HEK293 (cell line): ENCODE measurements around the gene FBXO2.

ENCODE experiments used
- CTCF ChIA-PET: fragments of 350-600 bp; formaldehyde crosslinking; extraction: SDS; loops from one replicate; lab custom pipeline; 2021; ENCODE audit warnings: antibody characterized with exemption; lab: Yijun Ruan, JAX
- POLR2A ChIA-PET: fragments of 300-600 bp; formaldehyde crosslinking; extraction: SDS; loops from one replicate; lab custom pipeline; 2020; ENCODE audit warnings: antibody characterized with exemption, inconsistent platforms; lab: Yijun Ruan, JAX
- H3K27ac ChIP-seq: fragments of 200-500 bp; sonication (Bioruptor generic); 2 replicates; pipeline ENCODE4 v1.5.1; 2014; ENCODE audit warnings: low read depth, low read length, control low read depth, inconsistent platforms; ENCODE audit errors: extremely low read depth
- H3K36me3 ChIP-seq, 2 experiments: fragments of 200-500 bp in 1 of 2; sonication (Bioruptor generic) in 1 of 2; 1 replicate in 1 of 2; 2 replicates in 1 of 2; pipeline ENCODE4 v1.5.1; 2014 to 2017; ENCODE audit warnings: inconsistent platforms in 2 of 2, low read length in 2 of 2; ENCODE audit not compliant: control insufficient read depth in 2 of 2, insufficient read depth in 1 of 2
- H3K4me1 ChIP-seq: fragments of 200-500 bp; sonication (Bioruptor generic); 2 replicates; pipeline ENCODE4 v1.5.1; 2014; ENCODE audit warnings: mild to moderate bottlenecking, low read length, inconsistent platforms; ENCODE audit not compliant: control insufficient read depth, insufficient read depth
- H3K4me3 ChIP-seq: 2 replicates; pipeline ENCODE4 v1.5.1; 2011; ENCODE audit warnings: low read depth, mild to moderate bottlenecking, control low read depth, low read length, moderate library complexity
- H3K9me3 ChIP-seq: fragments of 200-500 bp; sonication (Bioruptor generic); 2 replicates; pipeline ENCODE4 v1.5.1; 2014; ENCODE audit warnings: low read depth, low read length, inconsistent platforms; ENCODE audit not compliant: control insufficient read depth, insufficient read depth
- ATF2 ChIP-seq: fragments of 450-650 bp; formaldehyde crosslinking; IDR thresholded peaks from 2 replicates; pipeline ENCODE4 v1.5.1; 2016; ENCODE audit warnings: missing biosample characterization, missing genetic modification characterization, low read depth
- CTCF ChIP-seq: fragments of 450-650 bp; formaldehyde crosslinking; IDR thresholded peaks from 2 replicates; pipeline ENCODE4 v1.5.1; 2016; ENCODE audit warnings: missing biosample characterization, missing genetic modification characterization
- HOXC10 ChIP-seq: sonication (generic); formaldehyde crosslinking; IDR thresholded peaks from 2 replicates; pipeline ENCODE4 v1.8.1; 2023; ENCODE audit warnings: mild to moderate bottlenecking, missing genetic modification reagents
- HOXD13 ChIP-seq: sonication (generic); formaldehyde crosslinking; IDR thresholded peaks from 2 replicates; pipeline ENCODE4 v1.8.0; 2022; ENCODE audit warnings: missing genetic modification reagents, borderline replicate concordance
- KLF1 ChIP-seq: fragments of 450-650 bp; formaldehyde crosslinking; IDR thresholded peaks from 2 replicates; pipeline ENCODE4 v1.5.1; 2016; ENCODE audit warnings: missing biosample characterization, missing genetic modification characterization
- KLF8 ChIP-seq: fragments of 450-650 bp; formaldehyde crosslinking; IDR thresholded peaks from 2 replicates; pipeline ENCODE4 v1.5.1; 2016; ENCODE audit warnings: missing biosample characterization, missing genetic modification characterization
- KLF9 ChIP-seq: fragments of 450-650 bp; formaldehyde crosslinking; IDR thresholded peaks from 2 replicates; pipeline ENCODE4 v1.5.1; 2016; ENCODE audit warnings: missing biosample characterization, missing genetic modification characterization, low read depth
- PBX3 ChIP-seq: sonication (generic); formaldehyde crosslinking; IDR thresholded peaks from 2 replicates; pipeline ENCODE4 v1.8.1; 2022; ENCODE audit warnings: mild to moderate bottlenecking, moderate library complexity, missing genetic modification reagents
- PRDM6 ChIP-seq: fragments of 450-650 bp; formaldehyde crosslinking; IDR thresholded peaks from 2 replicates; pipeline ENCODE4 v1.5.1; 2017; ENCODE audit warnings: missing biosample characterization, missing genetic modification characterization
- SP3 ChIP-seq: fragments of 450-650 bp; formaldehyde crosslinking; IDR thresholded peaks from 2 replicates; pipeline ENCODE4 v1.5.1; 2016; ENCODE audit warnings: missing biosample characterization, missing genetic modification characterization
- TRIM28 ChIP-seq: IDR thresholded peaks from 2 replicates; pipeline ENCODE4 v1.6.1; 2011; ENCODE audit warnings: low read length, control low read depth, borderline replicate concordance
- ZBTB10 ChIP-seq: fragments of 450-650 bp; formaldehyde crosslinking; IDR thresholded peaks from 2 replicates; pipeline ENCODE4 v1.5.1; 2016; ENCODE audit warnings: missing biosample characterization, missing genetic modification characterization
- ZNF121 ChIP-seq: fragments of 450-650 bp; formaldehyde crosslinking; IDR thresholded peaks from 2 replicates; pipeline ENCODE4 v1.5.1; 2016; ENCODE audit warnings: missing biosample characterization, missing genetic modification characterization
- ZNF157 ChIP-seq: fragments of 450-650 bp; formaldehyde crosslinking; IDR thresholded peaks from 2 replicates; pipeline ENCODE4 v1.5.1; 2016; ENCODE audit warnings: missing biosample characterization, missing genetic modification characterization
- ZNF211 ChIP-seq: fragments of 450-650 bp; formaldehyde crosslinking; IDR thresholded peaks from 2 replicates; pipeline ENCODE4 v1.5.1; 2016; ENCODE audit warnings: low read depth, missing biosample characterization, missing genetic modification characterization
- ZNF23 ChIP-seq: fragments of 450-650 bp; formaldehyde crosslinking; IDR thresholded peaks from 2 replicates; pipeline ENCODE4 v1.5.1; 2016; ENCODE audit warnings: missing biosample characterization, missing genetic modification characterization, borderline replicate concordance
- ZNF292 ChIP-seq: fragments of 450-650 bp; formaldehyde crosslinking; IDR thresholded peaks from 2 replicates; pipeline ENCODE4 v1.5.1; 2016; ENCODE audit warnings: low read depth, missing biosample characterization, missing genetic modification characterization, borderline replicate concordance
- ZNF324 ChIP-seq: fragments of 450-650 bp; formaldehyde crosslinking; IDR thresholded peaks from 2 replicates; pipeline ENCODE4 v1.5.1; 2016; ENCODE audit warnings: missing biosample characterization, missing genetic modification characterization
- ZNF449 ChIP-seq: fragments of 450-650 bp; formaldehyde crosslinking; IDR thresholded peaks from 2 replicates; pipeline ENCODE4 v1.5.1; 2017; ENCODE audit warnings: missing biosample characterization, mild to moderate bottlenecking, missing genetic modification characterization, moderate library complexity
- ZNF558 ChIP-seq: fragments of 450-650 bp; formaldehyde crosslinking; IDR thresholded peaks from 2 replicates; pipeline ENCODE4 v1.5.1; 2016; ENCODE audit warnings: missing biosample characterization, missing genetic modification characterization
- ZNF585B ChIP-seq: fragments of 450-650 bp; formaldehyde crosslinking; IDR thresholded peaks from 2 replicates; pipeline ENCODE4 v1.5.1; 2016; ENCODE audit warnings: missing biosample characterization, missing genetic modification characterization
- ZNF610 ChIP-seq: fragments of 450-650 bp; formaldehyde crosslinking; IDR thresholded peaks from 2 replicates; pipeline ENCODE4 v1.5.1; 2016; ENCODE audit warnings: missing biosample characterization, missing genetic modification characterization, borderline replicate concordance
- ZXDB ChIP-seq: fragments of 450-650 bp; formaldehyde crosslinking; IDR thresholded peaks from 2 replicates; pipeline ENCODE4 v1.5.1; 2016; ENCODE audit warnings: missing biosample characterization, missing genetic modification characterization
- TF ChIP-seq, protein P1 (sequence below): fragments of 450-650 bp; formaldehyde crosslinking; IDR thresholded peaks from 2 replicates; pipeline ENCODE4 v1.5.1; 2016; ENCODE audit warnings: missing biosample characterization, missing genetic modification characterization

FBXO2 gene

GRCh38 chr1:11649237-11649623 is 5.0 kb downstream of the FBXO2 start:
- H3K9me3 ChIP-seq = no peaks in the 10 kb centered on the region
- ChIA-PET CTCF (interaction anchor here (0.6 to 3.0 kb wide), 8 partner anchors 8 to 389 kb away, joined by 3 to 29 read pairs (median 4); partner anchors contain the start of gene FBXO6), POLR2A (interaction anchor here (0.6 to 1.9 kb wide), 2 partner anchors 15 to 1197 kb away, joined by 4 to 11 read pairs; partner anchors contain the start of gene FBXO6)
- H3K27ac ChIP-seq = no peak overlapping the region
- no peak for TF ChIP-seq ZNF610 (tag by site-specific recombination)
- TF ChIP-seq ZXDB = no peak
- no peak for TF ChIP-seq PBX3 (CRISPR knock-in tag)
- no peak for TF ChIP-seq ZNF585B (tag by site-specific recombination)
- TF ChIP-seq, protein P1, sequence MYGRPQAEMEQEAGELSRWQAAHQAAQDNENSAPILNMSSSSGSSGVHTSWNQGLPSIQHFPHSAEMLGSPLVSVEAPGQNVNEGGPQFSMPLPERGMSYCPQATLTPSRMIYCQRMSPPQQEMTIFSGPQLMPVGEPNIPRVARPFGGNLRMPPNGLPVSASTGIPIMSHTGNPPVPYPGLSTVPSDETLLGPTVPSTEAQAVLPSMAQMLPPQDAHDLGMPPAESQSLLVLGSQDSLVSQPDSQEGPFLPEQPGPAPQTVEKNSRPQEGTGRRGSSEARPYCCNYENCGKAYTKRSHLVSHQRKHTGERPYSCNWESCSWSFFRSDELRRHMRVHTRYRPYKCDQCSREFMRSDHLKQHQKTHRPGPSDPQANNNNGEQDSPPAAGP (tag by site-specific recombination) = no peak
- TF ChIP-seq TRIM28 = no peak
- no peak for TF ChIP-seq ZNF211 (tag by site-specific recombination)
- TF ChIP-seq PRDM6 (tag by site-specific recombination) = no peak
- TF ChIP-seq ZNF23 (tag by site-specific recombination) = no peak
- H3K4me3 ChIP-seq = no peak overlapping the region
- H3K4me1 ChIP-seq = no peaks in the 10 kb centered on the region
- H3K36me3 ChIP-seq = no peaks in the 10 kb centered on the region

GRCh38 chr1:11648732-11649158 is 5.5 kb downstream of the FBXO2 start:
- H3K9me3 ChIP-seq = no peaks in the 10 kb centered on the region
- POLR2A ChIA-PET = no interaction called here
- no peak overlapping the region for H3K27ac ChIP-seq
- H3K4me3 ChIP-seq = no peak overlapping the region
- H3K4me1 ChIP-seq = no peaks in the 10 kb centered on the region
- no peaks in the 10 kb centered on the region for H3K36me3 ChIP-seq
- CTCF ChIA-PET = interaction anchor here (1.0 to 2.4 kb wide), 2 partner anchors 308 to 611 kb away, joined by 4 to 12 read pairs; no protein-coding TSS in a partner anchor
- TF ChIP-seq ZNF558 (tag by site-specific recombination) (no peak), HOXD13 (no peak), ZNF157 (no peak), KLF1 (peak; percentile 94), ZNF324 (tag by site-specific recombination) (no peak), CTCF (tag by site-specific recombination) (no peak), ZNF449 (tag by site-specific recombination) (peak; percentile 90), HOXC10 (no peak), KLF8 (tag by site-specific recombination) (peak; percentile 54), KLF9 (tag by site-specific recombination) (peak; percentile 76), ZNF121 (tag by site-specific recombination) (no peak), ATF2 (tag by site-specific recombination) (no peak), SP3 (tag by site-specific recombination) (peak; percentile 48), ZBTB10 (tag by site-specific recombination) (no peak), ZNF292 (tag by site-specific recombination) (no peak)
